DOHH2 (cell line): Measurements from ENCODE around the gene PDGFRA.

Experiments used
- H3F3A ChIP-seq: fragments of 200-600 bp; sonication (generic), shearing (Covaris generic); 2 replicates; pipeline ENCODE4 v1.6.0; 2016; ENCODE audit warnings: antibody characterized with exemption, mild to moderate bottlenecking; ENCODE audit not compliant: control insufficient read depth, insufficient read depth
- H3K27ac ChIP-seq: fragments of 200-600 bp; sonication (generic); 2 replicates; pipeline ENCODE4 v1.5.1; 2014; ENCODE audit warnings: low read depth, mild to moderate bottlenecking, low read length, moderate library complexity
- H3K27me3 ChIP-seq: fragments of 200-600 bp; sonication (generic); 2 replicates; pipeline ENCODE4 v1.6.1; 2014; ENCODE audit warnings: mild to moderate bottlenecking, low read length, mixed read lengths; ENCODE audit not compliant: control insufficient read depth
- H3K36me3 ChIP-seq: fragments of 200-600 bp; sonication (generic); 2 replicates; pipeline ENCODE4 v1.6.1; 2014; ENCODE audit warnings: mild to moderate bottlenecking, low read length, moderate library complexity, mixed read lengths; ENCODE audit not compliant: control insufficient read depth
- H3K4me1 ChIP-seq: fragments of 200-600 bp; sonication (generic); 2 replicates; pipeline ENCODE4 v1.6.1; 2014; ENCODE audit warnings: mild to moderate bottlenecking, low read length, mixed read lengths; ENCODE audit not compliant: control insufficient read depth
- H3K4me2 ChIP-seq: fragments of 200-600 bp; sonication (generic); 2 replicates; pipeline ENCODE4 v1.6.0; 2014; ENCODE audit warnings: mild to moderate bottlenecking, low read length, moderate library complexity
- H3K4me3 ChIP-seq: fragments of 200-600 bp; sonication (generic); 2 replicates; pipeline ENCODE4 v1.5.1; 2014; ENCODE audit warnings: mild to moderate bottlenecking, low read length, mixed read lengths
- H3K79me2 ChIP-seq: fragments of 200-600 bp; sonication (generic); 2 replicates; pipeline ENCODE4 v1.6.1; 2014; ENCODE audit warnings: mild to moderate bottlenecking, low read length, mixed read lengths; ENCODE audit not compliant: control insufficient read depth
- H3K9me2 ChIP-seq: fragments of 200-600 bp; sonication (generic); replicated peaks from 2 replicates; pipeline ENCODE4 v1.6.1; 2014; ENCODE audit warnings: mild to moderate bottlenecking, low read length, mixed read lengths; ENCODE audit not compliant: control insufficient read depth
- H3K9me3 ChIP-seq: fragments of 200-600 bp; sonication (generic); 2 replicates; pipeline ENCODE4 v1.6.1; 2014; ENCODE audit warnings: antibody characterized with exemption, low read length, mixed read lengths; ENCODE audit not compliant: control insufficient read depth, insufficient read depth
- H4K20me1 ChIP-seq: fragments of 200-600 bp; sonication (generic); 2 replicates; pipeline ENCODE4 v1.6.0; 2014; ENCODE audit warnings: low read depth, mild to moderate bottlenecking, antibody characterized with exemption, low read length, moderate library complexity; ENCODE audit not compliant: control insufficient read depth, insufficient read depth
- EZH2phosphoT487 ChIP-seq: fragments of 200-600 bp; sonication (generic); IDR thresholded peaks from 2 replicates; pipeline ENCODE4 v1.6.1; 2017; ENCODE audit warnings: borderline replicate concordance, mild to moderate bottlenecking, antibody characterized with exemption, low read length, moderate library complexity, mixed read lengths
- TF ChIP-seq, protein P1 (sequence below): fragments of 200-600 bp; sonication (generic); IDR thresholded peaks from one replicate; pipeline ENCODE4 v1.5.1; 2014; ENCODE audit warnings: antibody characterized with exemption, mild to moderate bottlenecking, low read depth, low read length; ENCODE audit not compliant: poor library complexity, severe bottlenecking

The PDGFRA gene

DNA sequence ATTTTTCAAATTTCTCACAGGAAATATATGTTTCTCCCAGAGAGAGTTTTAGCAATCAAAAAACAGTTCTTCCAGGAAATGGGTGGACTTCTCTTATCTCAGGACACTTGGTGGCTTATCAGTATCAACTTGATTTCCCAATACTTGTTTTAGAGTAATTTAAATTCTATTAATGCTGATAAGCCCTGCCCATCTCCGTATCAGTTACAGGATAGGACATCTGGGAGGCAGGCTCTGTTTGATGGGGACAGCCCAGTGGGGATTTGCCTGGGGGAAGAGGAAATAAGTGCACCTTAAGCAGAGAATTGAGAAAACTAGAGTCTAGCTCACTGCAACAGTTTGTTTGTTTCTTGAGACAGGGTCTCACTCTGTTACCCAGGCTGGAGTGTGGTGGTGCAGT lies 43.2 kb upstream of the PDGFRA start:
- Histone ChIP-seq H4K20me1 (no peaks in the 10 kb centered on the region), H3K79me2 (no peaks in the 10 kb centered on the region), H3K9me3 (no peaks in the 10 kb centered on the region), H3K4me2 (peak overlapping the region; percentile 71), H3K9me2 (no peaks in the 10 kb centered on the region), H3K36me3 (no peaks in the 10 kb centered on the region), H3K27me3 (no peaks in the 10 kb centered on the region), H3K4me1 (peaks cover 41% of the 10 kb centered on the region), H3K27ac (peak overlapping the region; percentile 93), H3F3A (peaks cover 11% of the 10 kb centered on the region), H3K4me3 (peak overlapping the region; percentile 59)
- TF ChIP-seq, protein P1, sequence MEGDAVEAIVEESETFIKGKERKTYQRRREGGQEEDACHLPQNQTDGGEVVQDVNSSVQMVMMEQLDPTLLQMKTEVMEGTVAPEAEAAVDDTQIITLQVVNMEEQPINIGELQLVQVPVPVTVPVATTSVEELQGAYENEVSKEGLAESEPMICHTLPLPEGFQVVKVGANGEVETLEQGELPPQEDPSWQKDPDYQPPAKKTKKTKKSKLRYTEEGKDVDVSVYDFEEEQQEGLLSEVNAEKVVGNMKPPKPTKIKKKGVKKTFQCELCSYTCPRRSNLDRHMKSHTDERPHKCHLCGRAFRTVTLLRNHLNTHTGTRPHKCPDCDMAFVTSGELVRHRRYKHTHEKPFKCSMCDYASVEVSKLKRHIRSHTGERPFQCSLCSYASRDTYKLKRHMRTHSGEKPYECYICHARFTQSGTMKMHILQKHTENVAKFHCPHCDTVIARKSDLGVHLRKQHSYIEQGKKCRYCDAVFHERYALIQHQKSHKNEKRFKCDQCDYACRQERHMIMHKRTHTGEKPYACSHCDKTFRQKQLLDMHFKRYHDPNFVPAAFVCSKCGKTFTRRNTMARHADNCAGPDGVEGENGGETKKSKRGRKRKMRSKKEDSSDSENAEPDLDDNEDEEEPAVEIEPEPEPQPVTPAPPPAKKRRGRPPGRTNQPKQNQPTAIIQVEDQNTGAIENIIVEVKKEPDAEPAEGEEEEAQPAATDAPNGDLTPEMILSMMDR, result no peak
- TF ChIP-seq EZH2phosphoT487, result no peak

DNA sequence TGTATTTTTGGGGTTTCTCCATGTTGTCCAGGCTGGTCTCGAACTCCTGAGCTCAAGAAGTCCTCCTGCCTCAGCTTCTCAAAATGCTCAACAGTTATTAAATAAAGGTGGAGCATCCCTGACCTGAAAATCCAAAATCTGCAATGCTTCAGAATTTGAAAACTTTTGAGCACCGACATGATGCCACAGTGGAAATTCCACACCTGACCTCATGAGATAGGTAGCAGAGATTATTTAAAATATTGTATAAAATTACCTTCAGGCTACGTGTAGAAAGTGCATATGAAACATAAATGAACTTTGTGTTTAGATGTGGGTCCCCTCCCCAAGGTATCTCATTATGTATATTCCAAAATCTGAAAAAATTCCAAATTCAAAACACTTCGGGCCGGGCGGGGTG lies 42.7 kb upstream of the PDGFRA start:
- H3K9me2 ChIP-seq, result no peaks in the 10 kb centered on the region
- peak overlapping the region; percentile 93 for H3K27ac ChIP-seq
- no peaks in the 10 kb centered on the region for H3K36me3 ChIP-seq
- H3K9me3 ChIP-seq, result no peaks in the 10 kb centered on the region
- H3K27me3 ChIP-seq, result no peaks in the 10 kb centered on the region
- no peak overlapping the region for H3K4me3 ChIP-seq
- H3K4me1 ChIP-seq, result peaks cover 41% of the 10 kb centered on the region
- no peaks in the 10 kb centered on the region for H3K79me2 ChIP-seq
- no peak for TF ChIP-seq EZH2phosphoT487
- TF ChIP-seq, protein P1, result no peak
- no peaks in the 10 kb centered on the region for H4K20me1 ChIP-seq
- peaks cover 11% of the 10 kb centered on the region for H3F3A ChIP-seq
- peak overlapping the region; percentile 71; the same call in 1 of the 2 replicates for H3K4me2 ChIP-seq

DNA sequence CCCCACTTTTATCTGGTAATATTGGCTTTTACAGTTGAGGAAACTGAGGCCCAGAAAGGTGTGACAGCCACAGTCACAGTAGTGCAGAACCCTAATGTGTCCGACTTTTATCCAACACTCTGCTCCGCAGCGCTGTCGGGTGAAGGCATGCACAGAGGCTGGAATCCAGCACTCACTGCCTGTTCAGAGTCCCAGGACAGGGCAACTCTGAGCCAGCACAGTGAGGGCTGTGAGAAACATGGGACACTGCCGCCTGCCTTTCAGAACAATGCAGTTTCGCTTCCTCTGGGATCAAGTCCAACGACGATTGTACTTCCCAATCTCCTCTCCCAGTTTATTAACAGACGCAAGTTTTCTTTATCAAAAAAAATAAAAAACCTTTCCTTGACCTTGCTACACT lies 41.9 kb upstream of the PDGFRA start:
- no peak for TF ChIP-seq EZH2phosphoT487
- TF ChIP-seq, protein P1, result no peak
- Histone ChIP-seq H3K4me1 (peaks cover 41% of the 10 kb centered on the region), H3K79me2 (no peaks in the 10 kb centered on the region), H3K4me3 (no peak overlapping the region), H3F3A (peaks cover 11% of the 10 kb centered on the region), H3K27ac (no peak overlapping the region), H3K27me3 (no peaks in the 10 kb centered on the region), H3K36me3 (no peaks in the 10 kb centered on the region), H3K9me3 (no peaks in the 10 kb centered on the region), H3K9me2 (no peaks in the 10 kb centered on the region), H3K4me2 (no peak overlapping the region), H4K20me1 (no peaks in the 10 kb centered on the region)

DNA sequence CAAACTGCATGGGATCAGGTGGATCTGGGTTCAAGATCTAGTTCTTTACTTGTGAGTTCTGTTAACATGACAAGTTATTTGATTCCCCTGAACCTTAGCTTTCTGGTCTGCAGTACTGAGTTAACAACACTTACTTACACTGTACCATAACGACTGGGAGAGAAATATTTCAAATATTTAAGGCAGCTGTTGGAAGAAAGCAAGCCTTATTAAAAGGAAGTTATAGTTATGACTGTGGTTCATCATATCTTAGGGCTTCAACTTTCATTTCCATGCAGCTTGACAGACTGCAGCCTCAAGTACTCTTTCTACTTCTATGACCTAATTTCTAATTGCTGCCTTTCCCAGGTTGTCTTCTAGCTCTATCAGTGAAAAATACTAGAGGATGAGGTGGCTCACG lies 40.0 kb upstream of the PDGFRA start:
- no peaks in the 10 kb centered on the region for H4K20me1 ChIP-seq
- peaks cover 8% of the 10 kb centered on the region for H3F3A ChIP-seq
- H3K27me3 ChIP-seq, result no peaks in the 10 kb centered on the region
- no peaks in the 10 kb centered on the region for H3K79me2 ChIP-seq
- peak overlapping the region; percentile 34 for H3K4me2 ChIP-seq
- no peak overlapping the region for H3K27ac ChIP-seq
- H3K36me3 ChIP-seq, result no peaks in the 10 kb centered on the region
- no peak overlapping the region for H3K4me3 ChIP-seq
- no peaks in the 10 kb centered on the region for H3K9me2 ChIP-seq
- no peaks in the 10 kb centered on the region for H3K9me3 ChIP-seq
- TF ChIP-seq, protein P1, result no peak
- TF ChIP-seq EZH2phosphoT487, result no peak
- peaks cover 30% of the 10 kb centered on the region for H3K4me1 ChIP-seq
